ENCODE measurements around the gene ACOT11. TPM values are rescaled to one million over a fixed set of nuclear protein-coding genes. Genes with fewer than 3 reads are reported as not detected.

Gene ACOT11
- total RNA-seq, 1 donor from 2014 or later, result 0.35 TPM

DNA sequence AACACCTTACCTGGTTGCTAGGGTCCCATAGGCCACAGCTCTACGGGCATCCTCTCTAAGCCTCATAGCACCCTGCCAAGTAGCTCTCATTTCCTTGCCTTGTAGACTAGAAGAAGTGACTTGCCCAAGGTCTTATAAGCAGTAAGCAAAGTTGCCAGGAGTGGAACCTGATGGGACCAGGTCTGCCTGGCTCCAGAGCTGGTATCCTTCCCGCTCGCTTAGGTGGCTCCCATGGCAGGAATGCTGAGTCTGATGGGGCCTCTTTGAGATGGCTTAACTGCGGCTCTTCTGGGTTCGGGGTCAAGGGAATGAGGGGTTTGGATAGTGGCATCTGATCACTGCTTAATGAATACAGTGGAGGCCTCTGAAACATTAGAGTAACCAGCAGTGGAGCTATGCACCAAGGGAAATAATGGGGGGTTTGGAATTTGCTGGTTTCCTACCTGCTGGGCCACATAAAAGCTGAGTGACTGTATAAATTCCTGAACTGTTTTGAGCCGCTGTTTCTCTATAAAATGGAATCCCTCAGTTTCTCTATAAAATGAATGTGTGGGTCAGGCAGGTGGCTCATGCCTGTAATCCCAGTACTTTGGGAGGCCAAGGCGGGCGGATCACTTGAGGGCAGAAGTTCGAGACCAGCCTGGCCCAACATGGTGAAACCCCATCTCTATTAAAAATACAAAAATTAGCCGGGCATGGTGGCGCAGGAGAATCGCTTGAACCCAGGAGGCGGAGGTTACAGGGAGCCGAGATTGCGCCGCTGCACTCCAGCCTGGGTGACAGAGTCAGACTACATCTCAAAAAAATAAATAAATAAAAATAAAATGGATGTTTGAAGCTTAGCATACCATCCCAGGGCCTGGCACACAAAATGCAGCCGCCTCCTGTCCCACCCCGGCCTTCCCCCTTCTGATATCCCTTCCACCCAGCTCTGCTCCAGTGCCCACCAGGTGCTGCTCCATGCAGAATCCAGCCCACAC is 62.9 kb downstream of the ACOT11 start:
- H3K27ac Mint-ChIP-seq (ENCODE audit: unreplicated experiment), result no peak overlapping the region

DNA sequence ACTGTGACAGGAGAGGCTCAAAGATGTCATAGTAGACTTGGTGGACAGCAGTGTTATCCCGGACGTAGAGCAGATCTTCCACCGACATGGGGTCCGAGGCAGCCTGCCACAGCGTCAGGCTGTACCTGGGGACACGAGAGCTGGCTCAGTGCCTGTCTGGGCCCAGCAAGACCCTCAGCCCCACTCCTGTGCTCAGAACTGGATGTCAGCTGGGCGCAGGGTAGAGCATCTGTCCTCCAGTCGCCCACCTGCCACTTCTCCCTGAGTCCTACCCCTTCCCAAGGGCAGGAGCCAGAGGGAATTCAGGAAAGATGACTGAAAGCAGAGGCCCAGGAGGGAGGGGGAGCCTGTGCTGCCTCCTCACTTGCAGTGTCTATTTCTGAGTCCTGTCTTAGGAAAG is 63.6 kb downstream of the ACOT11 start:
- no peak for DNase-seq (ENCODE audit: extremely low spot score, unreplicated experiment)
- TF ChIP-seq CTCF (IDR thresholded peaks at IDR 0.05), result no peak
- no peaks in the 10 kb centered on the region for H3K36me3 Mint-ChIP-seq (ENCODE audit: unreplicated experiment)
- no peak overlapping the region for H3K27ac Mint-ChIP-seq (ENCODE audit: unreplicated experiment)
- no peak overlapping the region for H3K4me3 Mint-ChIP-seq (ENCODE audit: unreplicated experiment)
- H3K4me1 Mint-ChIP-seq (ENCODE audit: unreplicated experiment), result peaks cover 2% of the 10 kb centered on the region
- H3K27me3 Mint-ChIP-seq (ENCODE audit: unreplicated experiment), result peaks cover 26% of the 10 kb centered on the region
- H3K9me3 Mint-ChIP-seq (ENCODE audit: unreplicated experiment), result no peaks in the 10 kb centered on the region

More for the DNA sequence above, 62.9 kb downstream of the ACOT11 start:
- DNase-seq (ENCODE audit: extremely low spot score, unreplicated experiment), result no peak
- no peak for TF ChIP-seq CTCF (IDR thresholded peaks at IDR 0.05)
- H3K4me3 Mint-ChIP-seq (ENCODE audit: unreplicated experiment), result no peak overlapping the region
- peaks cover 23% of the 10 kb centered on the region for H3K27me3 Mint-ChIP-seq (ENCODE audit: unreplicated experiment)
- no peaks in the 10 kb centered on the region for H3K36me3 Mint-ChIP-seq (ENCODE audit: unreplicated experiment)
- no peaks in the 10 kb centered on the region for H3K9me3 Mint-ChIP-seq (ENCODE audit: unreplicated experiment)
- peaks cover 2% of the 10 kb centered on the region for H3K4me1 Mint-ChIP-seq (ENCODE audit: unreplicated experiment)

GRCh38 chr1:54614024-54614423 is 66.0 kb downstream of the ACOT11 start:
- TF ChIP-seq CTCF (IDR thresholded peaks at IDR 0.05), result no peak
- no peak for DNase-seq (ENCODE audit: extremely low spot score, unreplicated experiment)
- no peaks in the 10 kb centered on the region for H3K9me3 Mint-ChIP-seq (ENCODE audit: unreplicated experiment)
- H3K27ac Mint-ChIP-seq (ENCODE audit: unreplicated experiment), result no peak overlapping the region
- peaks cover 1% of the 10 kb centered on the region for H3K4me1 Mint-ChIP-seq (ENCODE audit: unreplicated experiment)
- no peaks in the 10 kb centered on the region for H3K36me3 Mint-ChIP-seq (ENCODE audit: unreplicated experiment)
- no peak overlapping the region for H3K4me3 Mint-ChIP-seq (ENCODE audit: unreplicated experiment)
- peaks cover 38% of the 10 kb centered on the region for H3K27me3 Mint-ChIP-seq (ENCODE audit: unreplicated experiment)

GRCh38 chr1:54614563-54614962 is 66.5 kb downstream of the ACOT11 start:
- no peak for DNase-seq (ENCODE audit: extremely low spot score, unreplicated experiment)
- no peak for TF ChIP-seq CTCF (IDR thresholded peaks at IDR 0.05)
- no peak overlapping the region for H3K27ac Mint-ChIP-seq (ENCODE audit: unreplicated experiment)
- H3K27me3 Mint-ChIP-seq (ENCODE audit: unreplicated experiment), result peaks cover 41% of the 10 kb centered on the region
- H3K4me1 Mint-ChIP-seq (ENCODE audit: unreplicated experiment), result no peaks in the 10 kb centered on the region
- no peaks in the 10 kb centered on the region for H3K36me3 Mint-ChIP-seq (ENCODE audit: unreplicated experiment)
- no peaks in the 10 kb centered on the region for H3K9me3 Mint-ChIP-seq (ENCODE audit: unreplicated experiment)
- H3K4me3 Mint-ChIP-seq (ENCODE audit: unreplicated experiment), result no peak overlapping the region

DNA sequence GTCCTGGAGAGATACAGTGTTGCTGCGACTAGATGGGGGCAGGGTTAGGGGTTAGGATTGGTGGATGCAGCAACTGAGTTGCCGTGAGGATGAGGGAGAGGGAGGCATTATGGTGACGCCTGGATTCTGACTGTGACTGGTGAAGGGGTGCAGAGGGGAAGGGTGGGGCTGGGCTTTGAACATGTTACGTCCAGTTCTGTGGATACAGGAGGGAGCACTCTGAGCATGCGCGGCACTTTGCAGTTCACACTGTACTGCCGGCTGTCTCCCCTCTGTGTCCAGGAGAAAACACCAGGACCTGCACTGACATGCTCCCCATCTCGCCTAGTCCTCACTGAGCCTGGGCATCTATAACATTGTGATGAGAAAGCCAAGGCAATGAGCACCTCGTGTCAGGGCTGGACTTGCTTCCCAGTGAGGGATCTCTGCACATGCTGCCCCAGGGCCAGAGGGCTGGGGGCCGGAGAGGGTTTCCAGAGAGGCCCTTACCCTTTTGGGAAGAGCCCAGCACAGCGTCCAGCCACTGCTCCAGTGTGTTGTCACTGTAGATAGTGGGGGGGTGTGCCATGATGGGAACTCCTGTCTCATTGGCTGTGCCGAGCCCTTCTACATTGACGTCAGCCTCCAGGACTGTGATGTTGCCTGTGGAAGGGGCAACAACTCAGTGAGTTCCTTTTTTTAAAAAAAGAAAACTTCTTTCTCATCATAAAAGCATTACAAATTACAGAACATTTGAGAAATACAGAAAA is 67.7 kb downstream of the ACOT11 start:
- no peak overlapping the region for H3K27ac Mint-ChIP-seq (ENCODE audit: unreplicated experiment)
- no peaks in the 10 kb centered on the region for H3K9me3 Mint-ChIP-seq (ENCODE audit: unreplicated experiment)
- no peaks in the 10 kb centered on the region for H3K4me1 Mint-ChIP-seq (ENCODE audit: unreplicated experiment)
- no peak for DNase-seq (ENCODE audit: extremely low spot score, unreplicated experiment)
- H3K27me3 Mint-ChIP-seq (ENCODE audit: unreplicated experiment), result peaks cover 48% of the 10 kb centered on the region
- no peaks in the 10 kb centered on the region for H3K36me3 Mint-ChIP-seq (ENCODE audit: unreplicated experiment)
- no peak overlapping the region for H3K4me3 Mint-ChIP-seq (ENCODE audit: unreplicated experiment)
- TF ChIP-seq CTCF (IDR thresholded peaks at IDR 0.05), result no peak

Measured in osteocyte (in vitro differentiated cells).